Natural killer cell treated with Interleukin-12 subunit alpha and Interleukin-12 subunit beta and Interleukin-15 and Interleukin-18, amount 100 ng/mL, for 72 hours (primary cell): Measurements from ENCODE around the gene TMIGD1. TPM values are rescaled to one million over a fixed set of nuclear protein-coding genes. Genes with fewer than 3 reads are reported as not detected.

Experiments
- ATAC-seq, 2 donors: fragments of 150-1000 bp; cut with Tn5 transposase in 1 of 2; sonication (Bioruptor Pico), chemical (Tn5 transposase) in 1 of 2; 2 replicates each; pipeline ENCODE4 v1.10.0; 2021
- DNase-seq: peaks from one replicate; pipeline ENCODE4 v3.0.0; 2022; ENCODE audit warnings: low spot score
- H3K27ac Mint-ChIP-seq, 2 donors: 1 replicate in 1 of 2; 2 replicates in 1 of 2; pipeline ENCODE4 v1.8.0; 2022; ENCODE audit warnings: mixed read lengths in 2 of 2, mild to moderate bottlenecking in 1 of 2, moderate library complexity in 1 of 2
- H3K27me3 Mint-ChIP-seq, 2 donors: 1 replicate in 1 of 2; 2 replicates in 1 of 2; pipeline ENCODE4 v1.8.0; 2022; ENCODE audit warnings: mixed read lengths in 2 of 2
- H3K36me3 Mint-ChIP-seq: one replicate; pipeline ENCODE4 v1.8.0; 2022; ENCODE audit warnings: mixed read lengths
- H3K4me1 Mint-ChIP-seq, 2 donors: 1 replicate in 1 of 2; 2 replicates in 1 of 2; pipeline ENCODE4 v1.8.0; 2022; ENCODE audit warnings: low read depth in 2 of 2, mixed read lengths in 2 of 2, mild to moderate bottlenecking in 1 of 2
- H3K4me3 Mint-ChIP-seq: one replicate; pipeline ENCODE4 v1.8.0; 2022; ENCODE audit warnings: mixed read lengths
- H3K9me3 Mint-ChIP-seq: 2 replicates; pipeline ENCODE4 v1.8.0; 2022; ENCODE audit warnings: mixed read lengths
- total RNA-seq, 2 donors: library from RNA; stranded (reverse); gene quantifications; one replicate each; pipeline ENCODE4 v1.2.3, GENCODE V29; 2022

The TMIGD1 gene
- total RNA-seq, 2 donors from 2014 or later: not detected

DNA sequence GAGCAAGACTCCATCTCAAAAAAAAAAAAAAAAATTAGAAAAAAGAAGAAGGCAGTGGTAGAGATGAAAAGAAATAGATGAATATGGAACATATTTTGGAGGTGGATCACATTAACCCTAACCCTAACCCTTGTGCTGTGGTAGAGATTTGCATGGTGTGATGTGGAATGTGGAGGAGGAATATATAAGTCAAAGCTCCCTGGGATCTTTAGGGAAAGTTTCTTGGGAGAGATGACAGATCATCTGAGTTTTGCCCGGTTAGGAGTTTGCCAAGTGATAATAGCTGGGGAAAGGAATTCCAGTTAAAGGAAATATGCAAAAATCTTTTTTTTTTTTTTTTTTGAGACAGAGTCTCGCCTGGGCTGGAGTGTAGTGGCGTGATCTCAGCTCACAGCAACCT lies 29.1 kb downstream of the TMIGD1 start:
- H3K4me3 Mint-ChIP-seq: no peak overlapping the region
- H3K4me1 Mint-ChIP-seq: no peaks in the 10 kb centered on the region
- H3K9me3 Mint-ChIP-seq: no peaks in the 10 kb centered on the region
- H3K27me3 Mint-ChIP-seq: no peaks in the 10 kb centered on the region
- H3K36me3 Mint-ChIP-seq: no peaks in the 10 kb centered on the region
- ATAC-seq (no peak), DNase-seq (no peak)
- H3K27ac Mint-ChIP-seq: no peak overlapping the region

DNA sequence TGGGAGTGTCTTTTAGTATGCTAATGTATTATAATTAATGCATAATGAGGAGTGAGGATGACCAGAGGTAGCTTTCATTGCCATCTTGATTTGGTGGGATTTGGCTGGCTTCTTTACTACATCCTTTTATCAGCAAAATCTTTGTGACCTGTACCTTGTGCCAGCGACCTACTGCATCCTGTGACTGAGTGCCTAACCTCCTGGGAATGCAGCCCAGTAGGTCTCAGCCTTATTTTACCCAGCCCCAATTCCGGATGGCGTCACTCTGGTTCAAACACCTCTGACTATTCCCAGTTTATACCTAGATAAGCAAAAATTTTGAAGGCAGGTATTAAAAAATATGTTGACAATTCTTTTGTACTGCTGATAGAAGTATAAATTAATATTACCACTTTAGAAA lies 31.6 kb downstream of the TMIGD1 start:
- Mint-ChIP-seq H3K4me1 (no peaks in the 10 kb centered on the region), H3K27me3 (no peaks in the 10 kb centered on the region), H3K9me3 (no peaks in the 10 kb centered on the region), H3K4me3 (no peak overlapping the region), H3K36me3 (no peaks in the 10 kb centered on the region), H3K27ac (no peak overlapping the region)
- DNase-seq: no peak
- no peak for ATAC-seq

- no peak for ATAC-seq
- H3K4me1 Mint-ChIP-seq: no peaks in the 10 kb centered on the region
- no peak overlapping the region for H3K27ac Mint-ChIP-seq
- no peak overlapping the region for H3K4me3 Mint-ChIP-seq
- H3K27me3 Mint-ChIP-seq: no peaks in the 10 kb centered on the region
- H3K9me3 Mint-ChIP-seq: no peaks in the 10 kb centered on the region
- no peaks in the 10 kb centered on the region for H3K36me3 Mint-ChIP-seq
- no peak for DNase-seq
Measured at GRCh38 chr17:30300818-30301217, 33.0 kb downstream of the TMIGD1 start.

- no peak for ATAC-seq
- no peaks in the 10 kb centered on the region for H3K9me3 Mint-ChIP-seq
Measured at GRCh38 chr17:30299000-30299399, 34.9 kb downstream of the TMIGD1 start.

GRCh38 chr17:30297715-30298114 lies 36.1 kb downstream of the TMIGD1 start:
- Mint-ChIP-seq H3K4me3 (no peak overlapping the region), H3K27ac (no peak overlapping the region), H3K36me3 (no peaks in the 10 kb centered on the region), H3K9me3 (no peaks in the 10 kb centered on the region), H3K4me1 (no peaks in the 10 kb centered on the region), H3K27me3 (no peaks in the 10 kb centered on the region)
- no peak for DNase-seq
- ATAC-seq: peak in 1 of 2 donors; percentile 36

More at GRCh38 chr17:30299000-30299399, 34.9 kb downstream of the TMIGD1 start:
- no peak for DNase-seq
- H3K4me1 Mint-ChIP-seq: no peaks in the 10 kb centered on the region
- H3K27ac Mint-ChIP-seq: no peak overlapping the region
- no peaks in the 10 kb centered on the region for H3K27me3 Mint-ChIP-seq
- H3K36me3 Mint-ChIP-seq: no peaks in the 10 kb centered on the region
- no peak overlapping the region for H3K4me3 Mint-ChIP-seq

- no peaks in the 10 kb centered on the region for H3K4me1 Mint-ChIP-seq
- H3K27me3 Mint-ChIP-seq: no peaks in the 10 kb centered on the region
- no peak overlapping the region for H3K27ac Mint-ChIP-seq
- H3K4me3 Mint-ChIP-seq: no peak overlapping the region
- H3K9me3 Mint-ChIP-seq: no peaks in the 10 kb centered on the region
- no peak for DNase-seq
- H3K36me3 Mint-ChIP-seq: no peaks in the 10 kb centered on the region
- ATAC-seq: no peak
Measured at GRCh38 chr17:30296499-30297080, 37.3 kb downstream of the TMIGD1 start.

DNA sequence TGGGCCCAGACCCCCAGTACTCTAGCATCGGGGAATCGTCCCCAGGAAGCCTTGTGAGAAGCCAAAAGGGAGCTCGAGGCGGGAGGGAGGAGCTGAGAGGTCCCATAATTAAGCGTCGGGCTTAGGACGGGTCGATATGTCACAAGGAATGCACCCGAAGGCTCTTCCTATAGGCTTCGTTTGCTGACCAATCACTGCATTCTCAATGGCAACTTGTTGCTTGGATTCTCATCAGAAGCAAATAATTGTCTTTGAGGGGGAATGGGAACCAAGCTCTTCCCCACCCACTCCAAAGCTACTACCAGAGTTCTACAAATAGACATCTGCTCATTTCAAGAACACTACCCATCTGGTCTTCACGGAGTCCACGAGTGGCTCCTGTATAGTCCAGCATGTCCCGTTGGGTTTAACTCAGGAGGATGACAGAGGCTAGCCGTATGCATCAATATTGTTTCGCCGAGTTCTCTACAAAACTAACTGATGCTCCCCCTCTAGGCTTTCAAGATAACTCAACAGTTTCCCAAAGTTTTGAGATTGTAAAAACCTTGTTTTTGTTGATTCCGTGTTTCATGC lies 41.5 kb downstream of the TMIGD1 start:
- H3K27ac Mint-ChIP-seq: no peak overlapping the region

GRCh38 chr17:30291543-30292285 lies 42.1 kb downstream of the TMIGD1 start, which contains the start of gene BLMH:
Gene BLMH (minus strand): TSS chr17:30291944. CDS start chr17:30291819, 125 bp downstream.
- H3K27ac Mint-ChIP-seq: peak within 1 kb of the TSS; percentile 74 to 85
- H3K9me3 Mint-ChIP-seq: no peaks in the 10 kb centered on the region
- peaks cover 12% of the 10 kb centered on the region for H3K36me3 Mint-ChIP-seq
- no peaks in the 10 kb centered on the region for H3K27me3 Mint-ChIP-seq
- H3K4me1 Mint-ChIP-seq: peaks cover 12% of the 10 kb centered on the region in 2 donors
- ATAC-seq: peak; percentile 95 to 98
- peak within 1 kb of the TSS; percentile 88 for H3K4me3 Mint-ChIP-seq
- DNase-seq: peak; percentile 91

More for the DNA sequence above, 41.5 kb downstream of the TMIGD1 start:
- H3K27me3 Mint-ChIP-seq: no peaks in the 10 kb centered on the region
- peaks cover 12% of the 10 kb centered on the region in 2 donors for H3K4me1 Mint-ChIP-seq
- peak overlapping the region; percentile 88 for H3K4me3 Mint-ChIP-seq
- no peak for ATAC-seq
- peaks cover 9% of the 10 kb centered on the region for H3K36me3 Mint-ChIP-seq
- no peaks in the 10 kb centered on the region for H3K9me3 Mint-ChIP-seq
- no peak for DNase-seq

GRCh38 chr17:30290696-30291542 lies 42.9 kb downstream of the TMIGD1 start:
- Mint-ChIP-seq H3K27ac (peak overlapping the region; percentile 74 to 85), H3K4me1 (peaks cover 12% of the 10 kb centered on the region in 2 donors), H3K9me3 (no peaks in the 10 kb centered on the region), H3K27me3 (no peaks in the 10 kb centered on the region), H3K4me3 (peak overlapping the region; percentile 88), H3K36me3 (peaks cover 14% of the 10 kb centered on the region)
- ATAC-seq (peak; percentile 58 to 68), DNase-seq (no peak)

DNA sequence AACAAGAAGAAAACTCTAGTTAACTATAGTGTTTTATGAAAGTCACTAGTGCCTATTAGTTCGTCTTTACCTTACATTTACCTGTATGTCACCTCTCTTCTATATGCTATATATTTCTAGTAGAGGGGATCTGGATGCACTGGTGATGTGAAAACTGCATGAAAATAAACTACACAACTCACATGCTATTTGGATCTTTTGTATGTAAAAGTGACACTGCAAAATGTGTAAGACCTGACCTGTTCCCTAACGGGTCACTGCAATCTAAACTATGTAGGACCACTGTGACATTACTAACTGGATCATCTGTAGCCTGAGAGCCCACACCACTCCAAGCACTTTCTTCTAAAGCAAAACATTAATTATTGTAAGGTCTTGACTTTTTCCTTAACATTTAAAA lies 43.8 kb downstream of the TMIGD1 start:
- Mint-ChIP-seq H3K27me3 (no peaks in the 10 kb centered on the region), H3K9me3 (no peaks in the 10 kb centered on the region), H3K27ac (peak overlapping the region in 1 of 2 donors; percentile 85), H3K36me3 (peaks cover 18% of the 10 kb centered on the region), H3K4me1 (peaks cover 12% of the 10 kb centered on the region in 2 donors), H3K4me3 (peak overlapping the region; percentile 88)
- no peak for ATAC-seq
- DNase-seq: no peak

DNA sequence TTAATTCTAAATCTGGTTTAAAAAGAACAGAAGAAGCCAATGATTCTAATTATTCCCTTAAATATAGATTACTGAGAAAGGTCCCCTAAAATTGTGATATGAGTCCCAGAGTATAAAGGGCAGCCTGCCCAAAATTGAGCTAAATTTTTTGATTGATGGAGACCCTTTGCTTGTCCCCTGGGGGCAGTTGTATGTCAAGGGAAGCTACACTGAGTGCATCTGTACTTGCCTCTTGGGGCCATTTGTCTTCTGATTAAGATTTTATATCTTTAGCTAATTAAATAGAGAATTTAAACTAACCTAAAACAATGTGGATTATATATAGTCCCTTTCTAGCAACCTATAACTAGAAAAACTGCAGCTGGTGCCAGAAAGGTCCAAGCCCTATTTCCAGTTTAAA lies 54.7 kb downstream of the TMIGD1 start:
- no peak overlapping the region for H3K27ac Mint-ChIP-seq
- no peaks in the 10 kb centered on the region for H3K27me3 Mint-ChIP-seq
- no peaks in the 10 kb centered on the region for H3K9me3 Mint-ChIP-seq
- no peak for ATAC-seq
- H3K36me3 Mint-ChIP-seq: peaks cover 23% of the 10 kb centered on the region
- no peak overlapping the region for H3K4me3 Mint-ChIP-seq
- no peak for DNase-seq
- H3K4me1 Mint-ChIP-seq: peaks cover 5 to 7% of the 10 kb centered on the region in 2 donors

DNA sequence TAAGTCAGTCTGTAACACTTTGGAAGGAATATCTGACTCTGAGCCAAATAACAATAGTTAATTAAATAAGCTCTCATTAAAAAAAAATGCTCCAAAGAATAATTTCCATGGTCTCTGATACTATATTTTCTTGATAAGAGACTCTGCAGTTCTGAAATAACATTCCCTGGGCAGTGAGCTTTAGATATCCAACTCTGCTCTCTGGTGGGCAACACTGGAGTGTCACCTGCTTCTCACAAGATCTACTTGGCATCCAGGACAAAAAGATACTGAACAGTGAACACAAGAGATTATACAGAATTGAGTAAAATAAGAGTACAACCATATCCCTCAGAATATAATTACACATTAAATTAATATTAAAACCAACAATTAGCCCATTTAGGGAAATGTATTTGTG lies 55.8 kb downstream of the TMIGD1 start:
- Mint-ChIP-seq H3K4me1 (peaks cover 5 to 7% of the 10 kb centered on the region in 2 donors), H3K27ac (no peak overlapping the region), H3K4me3 (no peak overlapping the region), H3K36me3 (peaks cover 30% of the 10 kb centered on the region), H3K27me3 (no peaks in the 10 kb centered on the region), H3K9me3 (no peaks in the 10 kb centered on the region)
- ATAC-seq (no peak), DNase-seq (no peak)

GRCh38 chr17:30275911-30276310 lies 57.9 kb downstream of the TMIGD1 start:
- Mint-ChIP-seq H3K4me3 (no peak overlapping the region), H3K36me3 (peaks cover 38% of the 10 kb centered on the region), H3K4me1 (peaks cover 5 to 7% of the 10 kb centered on the region in 2 donors), H3K27me3 (no peaks in the 10 kb centered on the region), H3K27ac (no peak overlapping the region), H3K9me3 (no peaks in the 10 kb centered on the region)
- no peak for ATAC-seq
- DNase-seq: no peak
